Stimulated activated CD4-positive, alpha-beta T cell treated with anti-CD3 and anti-CD28 coated beads, Interleukin-12 subunit alpha, Interleukin-12 subunit beta, amount 100 ng/mL, for 4 hours (primary cell): ENCODE data around the gene LATS2.
"Not testable (repeated sequence)": the region's sequence is repeated elsewhere in the genome, so short reads cannot be mapped to it uniquely, and the experiment has no call there.

Experiments used
- DNase-seq: peaks from one replicate; pipeline ENCODE4 v3.0.0-alpha.2; 2020

Gene LATS2

GRCh38 chr13:20989656-20990321 is 71.6 kb downstream of the LATS2 start:
- DNase-seq: no peak

GRCh38 chr13:20988909-20989655 is 72.3 kb downstream of the LATS2 start:
- no peak for DNase-seq

- no peak for DNase-seq
Observed at GRCh38 chr13:20988033-20988908, 73.1 kb downstream of the LATS2 start.

- DNase-seq: no peak
Observed at GRCh38 chr13:20987599-20987998, 73.8 kb downstream of the LATS2 start.

GRCh38 chr13:20984879-20985278 is 76.5 kb downstream of the LATS2 start:
- no peak for DNase-seq

GRCh38 chr13:20983386-20983785 is 78.0 kb downstream of the LATS2 start:
- no peak for DNase-seq

- no peak for DNase-seq
Observed at GRCh38 chr13:20981370-20982095, 79.9 kb downstream of the LATS2 start.

- DNase-seq: no peak
Observed at GRCh38 chr13:20980899-20981298, 80.5 kb downstream of the LATS2 start.

GRCh38 chr13:20980430-20980829 is 81.0 kb downstream of the LATS2 start:
- DNase-seq: no peak

GRCh38 chr13:20977394-20977793 is 84.0 kb downstream of the LATS2 start:
- no peak for DNase-seq

- no peak for DNase-seq
Observed at GRCh38 chr13:20974981-20975585, 86.3 kb downstream of the LATS2 start.

- no peak for DNase-seq
Observed at GRCh38 chr13:20973886-20974425, 87.4 kb downstream of the LATS2 start.

GRCh38 chr13:20972731-20973130 is 88.7 kb downstream of the LATS2 start:
- no peak for DNase-seq

- no peak for DNase-seq
Observed at GRCh38 chr13:20969182-20969581, 92.2 kb downstream of the LATS2 start.

GRCh38 chr13:20968745-20969144 is 92.6 kb downstream of the LATS2 start:
- no peak for DNase-seq

GRCh38 chr13:20967340-20967739 is 94.0 kb downstream of the LATS2 start:
- DNase-seq: no peak

GRCh38 chr13:20964904-20965303 is 96.5 kb downstream of the LATS2 start:
- DNase-seq: no peak

- DNase-seq: not testable (repeated sequence)
Observed at GRCh38 chr13:20961663-20962062, 99.7 kb downstream of the LATS2 start.

- DNase-seq: no peak
Observed at GRCh38 chr13:20960663-20961309, 100.6 kb downstream of the LATS2 start.

- not testable (repeated sequence) for DNase-seq
Observed at GRCh38 chr13:20957049-20957620, 104.3 kb downstream of the LATS2 start.

- DNase-seq: no peak
Observed at GRCh38 chr13:20955496-20955895, 105.9 kb downstream of the LATS2 start.
